GM19467 (cell line): Measurements from ENCODE around the gene DGAT2.

Experiments used
- ATAC-seq: cut with Tn5 transposase; IDR thresholded peaks from one replicate; pipeline ENCODE4 v1.9.1; 2021; ENCODE audit warnings: mild to moderate bottlenecking, moderate library complexity; ENCODE audit not compliant: unreplicated experiment

DGAT2 gene

DNA sequence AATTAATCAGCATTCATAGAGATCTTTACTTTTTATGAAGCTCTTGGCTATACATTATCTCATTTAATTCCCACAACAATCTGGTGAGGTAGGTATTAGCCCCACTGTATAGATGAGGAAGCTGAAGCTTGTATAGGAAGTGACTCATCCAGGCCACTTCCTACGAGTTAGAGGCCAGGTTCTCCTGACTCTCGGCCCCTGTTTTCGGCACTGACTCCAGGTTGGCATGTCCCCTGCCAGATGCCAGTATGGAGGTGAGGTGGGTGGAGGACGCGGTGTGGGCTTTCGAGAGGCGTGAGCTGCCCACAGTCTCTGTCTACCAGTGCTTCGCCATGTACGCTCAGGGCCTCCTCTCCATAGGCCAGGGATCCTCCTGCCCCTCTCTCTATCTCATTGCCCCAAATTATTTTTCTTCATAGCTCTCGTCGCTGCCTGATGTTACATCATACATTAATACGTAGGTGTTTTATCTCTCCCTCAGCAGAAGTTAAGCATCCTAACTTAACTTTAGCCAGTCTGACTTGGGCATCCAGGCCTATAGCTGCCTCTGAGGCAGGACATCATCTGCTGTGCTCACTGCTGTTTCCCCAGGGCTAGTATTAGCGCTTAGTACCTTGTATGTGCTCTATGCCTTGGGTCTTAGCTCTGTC is 9.0 kb downstream of the DGAT2 start:
- ATAC-seq, result no peak

DNA sequence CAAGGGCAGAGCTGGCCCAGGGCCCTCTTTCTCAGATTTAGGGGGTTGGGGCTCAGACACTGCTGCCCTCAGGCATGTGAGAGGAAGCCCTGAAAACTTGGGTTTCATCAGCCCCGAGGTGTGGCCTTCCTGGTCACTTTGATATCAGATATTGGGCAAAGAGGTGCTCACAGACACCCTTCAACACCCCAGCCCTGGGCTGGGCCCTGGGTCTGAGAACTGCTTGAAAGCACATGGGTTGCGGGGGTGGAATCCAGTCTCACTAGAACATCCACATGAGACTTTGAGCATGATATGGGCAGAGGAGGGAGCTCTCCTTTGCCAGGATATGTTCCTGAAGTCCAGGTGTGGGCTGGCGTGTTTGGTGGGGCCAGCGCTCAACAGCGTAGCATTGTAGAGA is 10.4 kb downstream of the DGAT2 start:
- ATAC-seq, result no peak

DNA sequence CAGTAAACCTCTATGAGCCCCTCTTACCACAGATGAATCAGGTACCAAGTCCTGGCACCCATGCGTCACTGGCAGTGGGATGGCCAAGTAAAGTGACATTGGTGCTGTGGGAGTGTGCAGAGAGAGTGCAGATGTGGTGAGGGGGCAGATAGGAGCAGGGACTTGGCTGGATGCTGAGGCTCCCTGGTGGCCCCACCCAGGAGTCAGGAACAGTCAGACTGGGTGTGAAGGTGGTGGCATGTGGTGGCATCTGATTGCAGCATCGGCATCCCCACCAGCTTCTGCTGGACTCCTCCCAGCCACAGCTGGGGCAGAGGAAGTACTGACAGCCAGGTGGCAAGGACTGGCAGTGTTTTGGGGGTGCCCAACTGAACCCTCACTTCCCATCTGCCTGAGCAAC is 11.4 kb downstream of the DGAT2 start:
- ATAC-seq, result no peak

DNA sequence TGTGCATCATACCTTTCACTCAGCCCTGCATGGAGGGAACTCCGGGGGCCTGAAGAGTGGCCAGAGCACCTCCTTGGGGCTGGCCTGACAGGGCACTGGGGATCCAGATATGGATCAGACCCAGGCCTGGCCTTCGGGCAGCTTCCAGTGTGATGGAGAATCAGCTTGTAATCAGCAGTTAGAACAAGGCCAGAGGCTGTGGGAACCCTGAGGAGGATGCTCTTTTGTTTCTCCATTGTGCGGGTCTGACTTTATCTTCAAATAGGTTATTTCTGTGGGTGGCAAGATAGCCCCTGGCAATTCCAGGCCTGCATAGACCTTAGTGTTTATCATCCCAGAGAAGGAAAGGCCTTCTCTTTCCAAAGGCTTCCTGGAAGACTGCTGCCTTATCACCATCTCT is 12.3 kb downstream of the DGAT2 start:
- ATAC-seq, result no peak

DNA sequence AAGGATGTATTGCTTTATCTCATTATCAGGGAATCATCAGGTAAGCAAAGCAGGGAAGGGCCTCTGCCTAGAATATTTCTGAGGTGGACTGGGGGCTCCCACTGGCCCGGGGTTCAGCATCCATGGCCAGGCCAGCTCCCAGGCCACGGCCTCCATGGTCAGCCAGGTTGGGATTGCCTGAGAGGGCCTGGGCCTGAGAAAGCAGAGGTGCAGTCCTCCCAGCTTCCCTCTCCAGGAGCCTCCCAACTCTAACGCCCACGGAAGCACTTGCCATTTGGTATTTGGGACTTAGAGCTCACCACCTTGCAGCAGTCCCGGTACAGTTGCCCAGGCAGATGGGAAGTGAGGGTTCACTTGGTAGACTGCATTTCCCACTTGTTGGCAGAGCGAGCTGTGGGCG is 12.7 kb downstream of the DGAT2 start:
- no peak for ATAC-seq

DNA sequence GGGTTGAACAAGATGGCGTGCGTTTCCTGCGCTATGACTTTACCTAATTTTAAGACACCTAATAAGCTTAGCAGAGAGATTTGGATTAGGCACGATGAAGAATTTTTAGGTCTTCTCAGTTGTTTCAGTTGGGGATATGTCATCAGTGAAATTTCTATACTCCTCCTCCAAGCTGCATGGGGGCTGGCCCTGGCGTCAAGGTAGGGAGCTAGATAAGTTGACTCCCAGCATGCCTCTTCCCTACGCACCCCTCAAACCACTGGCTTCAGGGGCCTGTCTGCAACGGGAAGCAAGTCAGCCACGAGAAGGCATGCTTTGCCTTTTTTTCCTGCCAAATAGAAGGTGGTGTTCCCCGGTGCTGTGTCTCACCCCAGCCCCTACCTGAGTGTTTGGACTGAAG is 13.3 kb downstream of the DGAT2 start:
- no peak for ATAC-seq

DNA sequence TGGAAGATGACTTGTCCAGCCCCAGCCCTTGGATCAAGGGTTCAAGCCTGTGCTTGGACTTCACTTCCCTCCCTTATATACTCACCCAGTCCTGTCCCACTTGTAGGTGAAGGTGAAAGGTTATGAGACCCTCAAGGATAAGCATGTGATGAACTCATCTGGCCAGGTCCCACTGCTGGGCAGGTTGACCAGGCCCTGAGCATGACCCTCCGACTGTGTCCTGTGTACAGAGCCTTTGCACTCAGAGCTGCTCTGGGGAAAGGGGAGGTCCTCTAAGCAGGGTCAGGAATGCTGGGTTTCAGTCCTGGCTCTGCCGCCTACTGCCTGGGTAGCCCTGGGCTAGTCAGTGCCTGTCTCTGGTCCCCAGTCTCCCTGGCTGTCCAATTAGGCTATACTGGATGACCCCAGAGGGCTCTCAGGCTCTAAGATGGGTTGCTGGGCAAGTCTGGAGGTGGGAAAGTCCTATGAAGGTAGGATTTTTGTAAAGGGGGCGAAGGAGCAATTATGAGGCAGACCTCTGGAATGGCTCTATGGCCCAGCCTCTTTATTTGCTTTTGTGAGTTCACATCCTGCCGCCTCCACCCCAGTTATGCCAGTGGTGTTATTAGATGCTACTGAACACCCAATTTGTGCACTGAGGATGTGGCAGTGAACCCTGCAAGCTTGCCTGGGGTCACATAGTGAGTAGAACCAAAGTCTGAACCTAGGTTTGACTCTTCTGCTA is 14.1 kb downstream of the DGAT2 start:
- no peak for ATAC-seq

DNA sequence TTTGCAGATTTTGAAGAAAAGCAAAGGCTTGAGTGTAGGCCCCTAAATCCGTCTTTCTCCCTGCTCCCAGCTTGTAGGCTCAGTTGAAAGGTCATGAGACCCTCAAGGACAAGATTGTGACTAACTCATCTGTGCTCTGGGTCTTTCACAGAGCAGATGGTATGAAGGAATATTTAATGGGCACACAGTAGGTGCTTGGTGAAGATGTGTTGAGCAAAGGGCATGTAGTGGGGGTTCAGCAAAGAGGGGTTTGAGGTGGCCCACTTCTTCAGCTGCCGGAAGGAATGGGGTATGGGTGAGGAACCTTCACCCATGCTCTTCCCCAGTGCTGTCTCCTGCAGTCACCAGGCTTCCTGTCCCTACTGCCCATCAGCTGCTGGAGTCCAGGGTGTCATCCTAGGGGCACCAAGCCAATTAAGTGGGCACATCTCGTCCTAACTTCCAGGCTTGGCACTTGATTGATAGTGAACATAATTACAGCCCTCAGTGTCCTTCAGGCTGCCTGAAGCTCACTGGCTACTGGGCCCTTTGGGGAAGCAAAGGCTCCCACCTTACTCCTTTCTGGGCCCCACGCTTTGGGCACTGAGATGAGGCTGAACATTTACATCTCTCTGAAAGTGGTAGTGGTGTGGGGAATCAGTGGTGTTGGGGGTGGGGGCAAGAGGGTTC is 15.0 kb downstream of the DGAT2 start:
- ATAC-seq, result no peak

DNA sequence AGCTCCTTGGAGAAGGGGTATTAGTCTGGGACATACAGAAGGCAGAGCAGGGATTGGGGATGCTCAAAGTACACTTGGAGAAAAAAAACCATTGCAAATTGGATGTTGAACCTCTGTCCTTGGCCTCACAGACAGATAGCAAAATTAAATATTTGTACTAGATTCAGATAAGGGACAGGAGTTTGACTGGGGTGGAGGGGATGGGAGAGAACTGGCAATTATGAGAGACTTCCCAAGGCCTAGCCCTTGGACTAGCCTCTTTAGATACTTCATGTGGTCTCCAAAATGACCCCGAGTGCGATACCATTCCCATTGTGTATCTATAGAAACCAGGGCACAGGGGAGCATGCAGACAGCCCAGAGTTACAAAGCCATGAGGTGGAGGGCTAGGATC is 15.5 kb downstream of the DGAT2 start:
- ATAC-seq, result no peak

DNA sequence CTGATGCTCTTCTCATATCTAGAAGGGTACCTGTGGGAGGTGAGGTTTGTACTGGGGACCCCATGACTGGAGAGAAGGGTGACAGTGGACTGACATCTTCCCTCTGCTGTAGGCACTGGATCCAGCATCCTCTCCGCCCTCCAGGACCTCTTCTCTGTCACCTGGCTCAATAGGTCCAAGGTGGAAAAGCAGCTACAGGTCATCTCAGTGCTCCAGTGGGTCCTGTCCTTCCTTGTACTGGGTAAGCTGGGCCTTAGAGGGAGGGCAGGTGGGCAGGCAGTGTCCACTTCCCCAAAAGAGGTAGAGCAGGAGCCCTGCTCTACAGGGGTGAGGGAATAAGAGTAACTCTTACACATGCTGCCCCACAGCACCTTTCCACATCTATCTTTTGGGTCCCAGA is 15.9 kb downstream of the DGAT2 start:
- no peak for ATAC-seq

DNA sequence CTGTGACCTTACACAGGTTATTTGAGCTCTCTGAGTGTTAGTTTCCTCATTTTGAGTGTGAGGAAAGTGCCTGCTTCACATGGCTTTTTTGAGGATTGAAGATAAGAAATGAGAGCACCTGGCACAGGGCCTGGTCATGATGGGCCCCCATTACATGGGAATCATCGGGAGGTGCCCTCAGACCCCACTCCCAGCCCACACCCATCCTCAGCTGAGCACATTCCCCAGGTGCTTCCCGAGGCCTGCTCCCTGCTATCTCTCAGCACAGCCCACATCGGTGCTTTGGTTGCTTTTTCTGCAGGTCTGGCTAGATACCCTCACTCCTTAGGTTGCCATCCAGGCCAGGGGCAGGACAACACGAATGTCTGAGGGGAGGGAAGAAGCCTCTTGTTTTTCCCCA is 16.6 kb downstream of the DGAT2 start:
- ATAC-seq, result no peak

DNA sequence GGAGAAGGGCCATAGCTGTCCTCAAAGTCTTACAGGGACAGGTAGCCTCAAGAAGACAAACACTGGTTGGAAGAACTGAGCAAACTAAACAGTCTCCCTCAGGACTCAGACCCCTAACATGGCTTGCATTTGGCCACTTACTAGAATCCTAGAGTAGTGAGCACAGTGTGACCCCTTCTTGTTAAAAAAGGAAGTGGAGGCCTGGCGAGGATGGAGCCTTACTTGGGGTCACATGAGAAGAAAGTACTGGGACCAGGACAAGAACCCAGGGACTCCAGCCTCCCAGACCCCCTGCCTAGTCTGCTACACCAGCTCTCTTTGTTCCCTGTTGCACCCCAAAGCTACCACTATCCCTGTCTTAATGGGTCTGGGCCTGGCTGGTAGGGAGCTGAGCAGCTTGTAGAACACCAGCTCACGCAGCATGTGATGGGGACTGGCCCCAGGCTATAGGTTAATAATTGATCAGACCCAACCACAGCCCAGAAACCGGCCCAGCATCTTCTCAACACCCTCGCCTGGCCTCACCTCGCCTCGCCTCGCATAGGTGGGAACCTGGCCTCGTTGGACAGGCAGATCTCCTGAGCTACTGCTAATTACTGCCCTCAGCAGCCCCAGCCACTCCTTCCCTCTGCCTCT is 17.6 kb downstream of the DGAT2 start:
- ATAC-seq, result no peak

DNA sequence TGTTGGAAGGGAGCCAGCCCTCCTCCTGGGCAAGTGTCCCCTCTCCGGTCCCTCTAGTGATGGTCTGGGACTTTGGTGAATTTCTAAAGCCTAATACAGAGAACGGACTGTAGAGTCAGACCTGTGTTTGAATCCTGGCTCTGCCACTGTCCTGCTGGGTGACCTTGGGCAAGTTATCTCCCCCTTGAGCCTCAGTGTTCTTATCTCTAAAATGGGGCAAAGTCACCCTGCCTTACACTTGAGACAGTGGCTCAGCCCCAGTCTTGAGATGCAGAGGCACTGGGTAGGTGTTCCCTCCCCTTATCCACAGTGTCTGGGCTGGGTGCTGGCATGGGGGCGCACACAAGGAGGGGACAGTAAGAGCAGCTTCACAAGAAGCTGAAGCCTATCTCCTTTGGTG is 20.9 kb downstream of the DGAT2 start:
- no peak for ATAC-seq

DNA sequence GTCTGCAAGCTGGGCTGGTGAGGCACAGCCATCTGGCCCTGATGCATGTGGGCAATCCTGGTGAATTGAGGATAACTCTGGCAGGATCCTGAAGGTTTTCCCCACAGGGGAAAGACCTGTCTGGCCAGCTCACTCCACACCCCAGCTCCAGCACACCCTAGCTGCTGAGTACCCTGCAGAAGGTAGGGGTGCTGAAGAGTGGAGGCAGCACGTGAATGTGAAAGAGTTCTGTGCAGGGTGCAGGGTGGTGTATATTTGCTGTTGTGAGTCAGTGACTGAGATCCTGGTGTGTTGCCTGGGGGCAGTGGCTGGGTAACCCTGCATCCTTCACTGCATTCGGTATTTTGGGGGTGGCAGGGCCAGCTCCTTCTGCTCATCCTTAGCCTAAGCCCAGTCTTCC is 22.4 kb downstream of the DGAT2 start:
- ATAC-seq, result no peak

DNA sequence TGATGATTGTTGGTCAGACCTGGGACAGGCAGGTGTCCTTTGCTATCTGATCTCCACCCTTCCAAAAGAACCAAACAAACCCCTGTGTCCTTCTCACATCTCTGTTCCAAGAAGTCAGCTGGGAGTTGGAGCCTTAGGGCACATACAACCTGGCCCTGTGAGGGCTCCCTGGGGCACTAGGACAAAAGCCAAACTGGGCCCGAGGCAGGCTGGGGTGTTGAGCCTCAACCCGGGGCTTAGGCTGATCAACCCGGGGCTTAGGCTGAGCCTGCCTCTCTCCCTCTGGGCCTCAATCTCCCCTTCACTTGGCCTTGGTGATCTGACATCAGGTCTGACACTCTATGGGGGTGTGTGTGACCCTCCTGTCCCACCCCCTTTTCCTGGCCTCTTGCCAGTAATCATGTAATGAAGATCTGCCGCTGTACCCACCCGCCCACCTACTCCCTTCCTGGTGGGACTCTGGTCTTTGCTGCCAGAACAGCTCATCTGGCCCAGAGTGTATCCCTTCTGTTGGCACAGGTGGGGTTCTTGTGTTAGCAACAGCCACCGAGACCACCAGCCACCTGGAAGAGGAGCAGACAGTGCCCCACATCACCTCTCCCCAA is 23.7 kb downstream of the DGAT2 start:
- no peak for ATAC-seq

DNA sequence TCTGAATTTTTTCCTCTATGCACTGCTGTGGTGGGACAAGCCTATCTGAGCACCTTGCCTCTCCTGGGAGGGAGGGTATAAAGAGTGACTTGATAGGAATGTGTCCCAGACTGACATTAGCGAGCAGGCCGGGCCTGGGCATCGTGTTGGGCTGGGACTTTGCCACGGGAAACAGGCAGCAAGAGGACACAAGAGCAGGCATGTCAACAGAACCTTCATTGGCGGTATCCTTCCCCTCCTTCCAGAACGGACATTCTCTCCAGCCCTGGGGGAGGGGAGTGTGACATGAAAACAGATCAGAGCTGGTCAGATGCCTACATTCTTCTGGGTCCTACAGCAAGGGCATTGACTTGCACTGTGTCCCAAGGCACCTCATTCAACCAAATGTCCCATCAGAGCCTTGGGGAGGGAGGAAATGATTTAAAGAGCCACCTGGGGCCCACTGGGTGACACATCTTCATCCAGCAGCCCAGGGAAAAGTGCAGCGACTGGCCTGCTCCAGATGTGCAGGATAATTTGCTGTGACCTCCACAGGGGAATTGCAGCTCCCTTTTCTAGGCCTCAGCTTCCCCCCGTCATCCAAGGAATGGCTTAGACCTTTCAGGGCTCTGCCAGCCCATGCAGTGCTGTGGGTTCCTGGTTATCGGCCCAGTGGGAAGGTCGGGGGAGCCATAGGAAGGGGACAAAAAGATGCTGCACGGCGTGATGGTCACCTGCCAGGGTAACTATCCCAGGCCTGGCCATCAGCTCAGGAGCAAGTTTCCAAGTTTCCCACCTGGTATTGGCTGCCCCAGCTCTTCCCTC is 24.6 kb downstream of the DGAT2 start:
- no peak for ATAC-seq

DNA sequence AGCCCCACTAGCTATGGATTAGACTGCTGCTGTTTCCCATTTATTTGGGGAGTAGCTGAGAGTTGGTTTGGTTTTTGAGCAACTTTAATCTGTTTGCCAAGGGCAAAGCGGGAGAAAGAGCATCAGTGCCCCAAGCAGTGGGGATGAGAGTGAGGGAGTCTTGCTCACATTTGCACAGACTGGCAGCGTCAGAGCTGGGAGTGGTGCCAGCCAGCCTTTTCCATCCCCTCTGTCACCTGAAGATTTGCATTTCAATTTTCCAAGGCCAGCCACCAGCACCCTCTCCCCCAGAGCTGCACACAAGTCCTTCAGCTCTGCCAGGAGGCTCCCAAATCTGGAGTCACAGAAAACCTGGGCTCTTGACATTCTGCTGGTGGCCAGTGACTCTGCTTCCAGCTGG is 25.4 kb downstream of the DGAT2 start:
- ATAC-seq, result no peak

DNA sequence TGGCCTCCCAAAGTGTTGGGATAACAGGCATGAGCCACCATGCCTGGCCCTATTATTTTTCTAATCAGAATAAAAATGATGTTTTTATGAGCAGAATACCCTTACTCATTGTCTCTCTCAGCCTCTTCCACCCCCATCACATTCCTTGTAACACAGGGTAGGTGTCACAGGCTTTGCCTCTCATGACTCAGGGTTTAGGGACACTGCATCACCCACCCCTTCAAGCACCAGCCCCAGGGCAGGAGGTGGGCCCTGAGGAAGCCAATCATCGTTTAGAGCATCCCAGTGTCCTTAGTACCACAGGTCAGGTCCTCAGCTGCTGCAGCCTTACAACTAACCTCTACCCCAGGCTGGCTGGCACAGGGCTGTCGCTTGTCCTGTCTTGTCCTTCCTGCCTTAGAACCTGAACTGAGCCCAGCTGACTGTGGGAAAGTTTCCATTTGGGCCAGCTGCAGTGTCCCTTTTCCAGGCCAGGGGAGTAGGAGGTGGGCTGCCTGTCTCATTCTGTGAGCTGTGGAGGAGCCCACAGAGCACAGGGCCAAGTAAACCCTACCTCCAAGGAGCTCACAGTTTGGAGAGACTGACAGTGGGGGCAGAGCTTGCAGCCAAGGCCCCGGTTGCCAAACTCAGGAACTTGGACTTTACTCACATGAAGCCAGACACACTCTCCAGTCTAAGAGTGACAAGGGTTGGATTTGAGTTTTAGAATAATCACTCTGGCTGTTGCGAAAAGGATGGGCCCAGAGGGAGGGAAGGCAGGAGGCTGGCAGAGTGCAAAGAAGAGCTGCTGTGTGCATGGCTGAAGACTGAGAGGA is 26.9 kb downstream of the DGAT2 start:
- ATAC-seq, result no peak

DNA sequence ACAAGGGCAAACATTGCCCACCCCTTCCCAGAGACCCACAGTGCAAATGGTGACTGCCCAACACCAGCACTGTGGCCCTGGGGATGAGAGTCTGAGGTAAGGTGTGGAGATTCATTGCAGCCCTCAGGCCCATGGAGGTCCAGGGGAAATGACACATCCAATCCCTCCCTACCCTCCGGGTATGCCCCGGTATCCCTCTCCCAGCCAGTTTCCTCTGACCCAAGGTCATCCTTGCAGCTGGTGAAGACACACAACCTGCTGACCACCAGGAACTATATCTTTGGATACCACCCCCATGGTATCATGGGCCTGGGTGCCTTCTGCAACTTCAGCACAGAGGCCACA is 27.5 kb downstream of the DGAT2 start:
- ATAC-seq, result no peak

DNA sequence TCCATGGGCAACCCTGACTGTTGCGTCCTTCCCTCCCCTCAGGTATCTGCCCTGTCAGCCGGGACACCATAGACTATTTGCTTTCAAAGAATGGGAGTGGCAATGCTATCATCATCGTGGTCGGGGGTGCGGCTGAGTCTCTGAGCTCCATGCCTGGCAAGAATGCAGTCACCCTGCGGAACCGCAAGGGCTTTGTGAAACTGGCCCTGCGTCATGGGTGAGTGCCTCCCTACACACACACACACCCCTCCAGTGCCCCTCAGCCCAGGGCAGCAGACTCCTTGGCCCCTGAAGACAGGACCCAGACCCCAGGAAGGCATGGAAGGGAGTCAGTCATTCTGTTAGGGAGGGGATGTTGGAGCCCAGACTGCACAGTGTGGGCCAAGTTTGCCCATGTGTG is 28.5 kb downstream of the DGAT2 start:
- ATAC-seq, result no peak
